ENCODE results near the gene TMEM184B. TPM values are rescaled to one million over a fixed set of nuclear protein-coding genes. Genes with fewer than 3 reads are reported as not detected.

TMEM184B gene
- total RNA-seq, 1 experiment from 2014 or later = 54.2 TPM

GRCh38 chr22:38228326-38228872, 44.4 kb downstream of the TMEM184B start:
- no peak overlapping the region for H3K4me3 ChIP-seq (ENCODE audit: low read depth in 2 of 2, low read length in 2 of 2)
- BruUV-seq (replicated peaks) = no TSS peak
- ATAC-seq (peak; percentile 23), DNase-seq (ENCODE audit: low read depth, low spot score) (no peak)
- in situ Hi-C loops (cut with HindIII; ENCODE audit: low pct_unique_long_range_greater_than_20kb, low sequenced_read_pairs) = no loop called here
- CTCF ChIA-PET = no interaction called here
- no peaks in the 10 kb centered on the region for H3K36me3 ChIP-seq (ENCODE audit: control insufficient read depth, insufficient read depth, low read length)
- peaks cover 9% of the 10 kb centered on the region for H3K4me1 ChIP-seq (ENCODE audit: control insufficient read depth, insufficient read depth, low read length)
- TF ChIP-seq POLR2AphosphoS5 (IDR thresholded peaks at IDR 0.05; ENCODE audit: low read depth, low read length) = no peak
- TF ChIP-seq CTCF (IDR thresholded peaks at IDR 0.05) = no peak
- no peak for TF ChIP-seq TCF7L2 (IDR thresholded peaks at IDR 0.05; ENCODE audit: low read depth, low read length)
- TF ChIP-seq SIN3A (IDR thresholded peaks at IDR 0.05; ENCODE audit: borderline replicate concordance, insufficient read depth, low read depth, low read length) = no peak
- TF ChIP-seq, protein P1, sequence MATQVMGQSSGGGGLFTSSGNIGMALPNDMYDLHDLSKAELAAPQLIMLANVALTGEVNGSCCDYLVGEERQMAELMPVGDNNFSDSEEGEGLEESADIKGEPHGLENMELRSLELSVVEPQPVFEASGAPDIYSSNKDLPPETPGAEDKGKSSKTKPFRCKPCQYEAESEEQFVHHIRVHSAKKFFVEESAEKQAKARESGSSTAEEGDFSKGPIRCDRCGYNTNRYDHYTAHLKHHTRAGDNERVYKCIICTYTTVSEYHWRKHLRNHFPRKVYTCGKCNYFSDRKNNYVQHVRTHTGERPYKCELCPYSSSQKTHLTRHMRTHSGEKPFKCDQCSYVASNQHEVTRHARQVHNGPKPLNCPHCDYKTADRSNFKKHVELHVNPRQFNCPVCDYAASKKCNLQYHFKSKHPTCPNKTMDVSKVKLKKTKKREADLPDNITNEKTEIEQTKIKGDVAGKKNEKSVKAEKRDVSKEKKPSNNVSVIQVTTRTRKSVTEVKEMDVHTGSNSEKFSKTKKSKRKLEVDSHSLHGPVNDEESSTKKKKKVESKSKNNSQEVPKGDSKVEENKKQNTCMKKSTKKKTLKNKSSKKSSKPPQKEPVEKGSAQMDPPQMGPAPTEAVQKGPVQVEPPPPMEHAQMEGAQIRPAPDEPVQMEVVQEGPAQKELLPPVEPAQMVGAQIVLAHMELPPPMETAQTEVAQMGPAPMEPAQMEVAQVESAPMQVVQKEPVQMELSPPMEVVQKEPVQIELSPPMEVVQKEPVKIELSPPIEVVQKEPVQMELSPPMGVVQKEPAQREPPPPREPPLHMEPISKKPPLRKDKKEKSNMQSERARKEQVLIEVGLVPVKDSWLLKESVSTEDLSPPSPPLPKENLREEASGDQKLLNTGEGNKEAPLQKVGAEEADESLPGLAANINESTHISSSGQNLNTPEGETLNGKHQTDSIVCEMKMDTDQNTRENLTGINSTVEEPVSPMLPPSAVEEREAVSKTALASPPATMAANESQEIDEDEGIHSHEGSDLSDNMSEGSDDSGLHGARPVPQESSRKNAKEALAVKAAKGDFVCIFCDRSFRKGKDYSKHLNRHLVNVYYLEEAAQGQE (IDR thresholded peaks at IDR 0.05; ENCODE audit: insufficient read depth in 1 of 2, low read depth in 2 of 2, low read length in 1 of 2) = no peak
- H3K27ac ChIP-seq (ENCODE audit: low read length) = no peak overlapping the region
- POLR2A ChIA-PET = no interaction called here
- no peaks in the 10 kb centered on the region for H3K27me3 ChIP-seq (ENCODE audit: control insufficient read depth, insufficient read depth, low read length)
- intact Hi-C loops (cut with micrococcal nuclease; ENCODE audit: unreplicated experiment) = no loop called here
- H3K9me3 ChIP-seq (ENCODE audit: control insufficient read depth, insufficient read depth, low read depth, low read length) = no peaks in the 10 kb centered on the region

GRCh38 chr22:38226853-38227649, 45.8 kb downstream of the TMEM184B start:
- in situ Hi-C loops (cut with HindIII; ENCODE audit: low pct_unique_long_range_greater_than_20kb, low sequenced_read_pairs) = no loop called here
- Histone ChIP-seq H3K27ac (ENCODE audit: low read length) (no peak overlapping the region), H3K4me1 (ENCODE audit: control insufficient read depth, insufficient read depth, low read length) (peaks cover 9% of the 10 kb centered on the region), H3K9me3 (ENCODE audit: control insufficient read depth, insufficient read depth, low read depth, low read length) (no peaks in the 10 kb centered on the region), H3K36me3 (ENCODE audit: control insufficient read depth, insufficient read depth, low read length) (no peaks in the 10 kb centered on the region), H3K4me3 (ENCODE audit: low read depth in 2 of 2, low read length in 2 of 2) (no peak overlapping the region), H3K27me3 (ENCODE audit: control insufficient read depth, insufficient read depth, low read length) (no peaks in the 10 kb centered on the region)
- POLR2A ChIA-PET = no interaction called here
- no TSS peak for BruUV-seq (replicated peaks)
- CTCF ChIA-PET = no interaction called here
- DNase-seq (ENCODE audit: low read depth, low spot score) (no peak), ATAC-seq (no peak)
- TF ChIP-seq CTCF (IDR thresholded peaks at IDR 0.05) (no peak), TCF7L2 (IDR thresholded peaks at IDR 0.05; ENCODE audit: low read depth, low read length) (no peak), POLR2AphosphoS5 (IDR thresholded peaks at IDR 0.05; ENCODE audit: low read depth, low read length) (no peak), SIN3A (IDR thresholded peaks at IDR 0.05; ENCODE audit: borderline replicate concordance, insufficient read depth, low read depth, low read length) (no peak)
- TF ChIP-seq, protein P1 (IDR thresholded peaks at IDR 0.05; ENCODE audit: insufficient read depth in 1 of 2, low read depth in 2 of 2, low read length in 1 of 2) = no peak
- intact Hi-C loops (cut with micrococcal nuclease; ENCODE audit: unreplicated experiment) = no loop called here

Data from Panc1 (cell line).